Sigmoid colon (tissue), 7 donors: ENCODE results near the gene CACNG1. TPM values are rescaled to one million over a fixed set of nuclear protein-coding genes. Genes with fewer than 3 reads are reported as not detected.
"Not testable (repeated sequence)": the region's sequence is repeated elsewhere in the genome, so short reads cannot be mapped to it uniquely, and the experiment has no call there.

Experiments
- DNase-seq: peaks from one replicate; pipeline ENCODE4 v3.0.0-alpha.2; 2019
- H3K27ac ChIP-seq, 4 donors: fragments of 200-600 bp; sonication (generic); one replicate each; pipeline ENCODE4 v1.5.1; 2016 to 2019; ENCODE audit warnings: mild to moderate bottlenecking in 1 of 4
- H3K27me3 ChIP-seq, 3 donors: fragments of 200-600 bp; sonication (generic); one replicate each; pipeline ENCODE4 v1.5.1; 2019; ENCODE audit warnings: mild to moderate bottlenecking in 1 of 3
- H3K36me3 ChIP-seq, 4 donors: fragments of 200-600 bp; sonication (generic); one replicate each; pipeline ENCODE4 v1.5.1; 2016 to 2019
- H3K4me1 ChIP-seq, 4 donors: fragments of 200-600 bp; sonication (generic); one replicate each; pipeline ENCODE4 v1.5.1; 2017 to 2019
- H3K4me3 ChIP-seq, 4 donors: fragments of 200-600 bp; sonication (generic); one replicate each; pipeline ENCODE4 v1.5.1; 2017 to 2019; ENCODE audit warnings: mild to moderate bottlenecking in 2 of 4, moderate library complexity in 1 of 4
- H3K9me3 ChIP-seq, 4 donors: fragments of 200-600 bp in 3 of 4; sonication (generic) in 3 of 4; one replicate each; pipeline versions ENCODE4 v1.5.1 to v1.6.1; 2013 to 2019
- CTCF ChIP-seq, 4 experiments: fragments of 450-650 bp in 3 of 4; fragments of 200-600 bp in 1 of 4; IDR thresholded peaks; one replicate each; pipeline ENCODE4 v1.5.1; 2016 to 2019; ENCODE audit warnings: antibody characterized with exemption in 4 of 4, mild to moderate bottlenecking in 3 of 4, moderate library complexity in 2 of 4
- EP300 ChIP-seq, 4 donors: sonication (generic); formaldehyde crosslinking; IDR thresholded peaks; one replicate each; pipeline ENCODE4 v1.6.1; 2017; ENCODE audit warnings: antibody characterized with exemption in 4 of 4
- POLR2A ChIP-seq, 2 donors: fragments of 450-650 bp; IDR thresholded peaks; one replicate each; pipeline ENCODE4 v1.6.1; 2016; ENCODE audit warnings: antibody characterized with exemption in 2 of 2, mild to moderate bottlenecking in 2 of 2, moderate library complexity in 2 of 2
- POLR2AphosphoS5 ChIP-seq, 4 donors: sonication (generic); formaldehyde crosslinking; IDR thresholded peaks; one replicate each; pipeline ENCODE4 v1.6.1; 2017; ENCODE audit warnings: antibody characterized with exemption in 4 of 4
- WGBS, 2 donors: extraction: QIAGEN DNeasy Blood & Tissue Kit; methylation state at CpG; one replicate each; pipeline ENCODE4 v1.1.7; 2013; 5-methylcytosine and 5-hydroxymethylcytosine counted together
- intact Hi-C: fragments of 100-400 bp; cut with DNase I; formaldehyde crosslinking; loops from one replicate; pipeline ENCODE4 v1.15.1; 2023
- polyA plus RNA-seq, 3 donors: library from polyadenylated mRNA; stranded (reverse); fragments of 200-250 nt; gene quantifications; one replicate each; pipeline ENCODE4 v1.2.3, GENCODE V29; 2013
- total RNA-seq, 4 donors: library from RNA; depleted of rRNA; stranded (reverse); fragments of >200 nt; gene quantifications; one replicate each; pipeline ENCODE4 v1.1.0, GENCODE V29; 2016
- donor health status: healthy with polysubstance abuse.
- donor health status: Bipolar disorder and iron deficiency.
- donor health status: healthy.

Gene CACNG1
- total and polyA plus RNA-seq, 7 donors: not detected

GRCh38 chr17:67040652-67041051 is 3.7 kb upstream of the CACNG1 start:
- Histone ChIP-seq H3K27me3 (no peaks in the 10 kb centered on the region), H3K4me1 (no peaks in the 10 kb centered on the region), H3K36me3 (no peaks in the 10 kb centered on the region), H3K4me3 (no peak overlapping the region), H3K27ac (no peak overlapping the region), H3K9me3 (no peaks in the 10 kb centered on the region)
- no peak for DNase-seq
- intact Hi-C loops: no loop called here
- 86 to 94% methylated on average over 6 of the region's 6 CpGs for WGBS, 2 donors
- TF ChIP-seq EP300 (IDR thresholded peaks at IDR 0.05): no peak
- TF ChIP-seq POLR2AphosphoS5 (IDR thresholded peaks at IDR 0.05): no peak
- no peak for TF ChIP-seq CTCF (IDR thresholded peaks at IDR 0.05)
- no peak for TF ChIP-seq POLR2A (IDR thresholded peaks at IDR 0.05)

GRCh38 chr17:67041119-67041518 is 3.2 kb upstream of the CACNG1 start:
- intact Hi-C loops, H3K4me3 ChIP-seq, H3K27me3 ChIP-seq, H3K36me3 ChIP-seq, DNase-seq, H3K9me3 ChIP-seq, H3K4me1 ChIP-seq, H3K27ac ChIP-seq: not testable (repeated sequence)
- 95 to 96% methylated on average over 5 of the region's 5 CpGs for WGBS, 2 donors

GRCh38 chr17:67041531-67041930 is 2.8 kb upstream of the CACNG1 start:
- WGBS, 2 donors: 84 to 91% methylated on average over 7 of the region's 7 CpGs
- Histone ChIP-seq H3K9me3 (no peaks in the 10 kb centered on the region), H3K4me3 (no peak overlapping the region), H3K27ac (no peak overlapping the region), H3K36me3 (no peaks in the 10 kb centered on the region), H3K27me3 (no peaks in the 10 kb centered on the region), H3K4me1 (no peaks in the 10 kb centered on the region)
- TF ChIP-seq EP300 (IDR thresholded peaks at IDR 0.05) (no peak), CTCF (IDR thresholded peaks at IDR 0.05) (no peak), POLR2A (IDR thresholded peaks at IDR 0.05) (no peak), POLR2AphosphoS5 (IDR thresholded peaks at IDR 0.05) (no peak)
- no peak for DNase-seq
- intact Hi-C loops: no loop called here

GRCh38 chr17:67041941-67042899 is 2.1 kb upstream of the CACNG1 start:
- H3K4me3 ChIP-seq: no peak overlapping the region
- TF ChIP-seq CTCF (IDR thresholded peaks at IDR 0.05) (no peak), POLR2A (IDR thresholded peaks at IDR 0.05) (no peak), POLR2AphosphoS5 (IDR thresholded peaks at IDR 0.05) (no peak), EP300 (IDR thresholded peaks at IDR 0.05) (no peak)
- peaks cover 0 to 1% (median 0%) of the 10 kb centered on the region in 4 donors for H3K9me3 ChIP-seq
- H3K36me3 ChIP-seq: no peaks in the 10 kb centered on the region
- no peak for DNase-seq
- 56 to 65% methylated on average over 11 of the region's 11 CpGs for WGBS, 2 donors
- H3K4me1 ChIP-seq: no peaks in the 10 kb centered on the region
- H3K27me3 ChIP-seq: no peaks in the 10 kb centered on the region
- intact Hi-C loops: no loop called here
- H3K27ac ChIP-seq: no peak overlapping the region

- no peak overlapping the region for H3K4me3 ChIP-seq
- intact Hi-C loops: no loop called here
- no peak overlapping the region for H3K27ac ChIP-seq
- no peak for TF ChIP-seq EP300 (IDR thresholded peaks at IDR 0.05)
- TF ChIP-seq POLR2AphosphoS5 (IDR thresholded peaks at IDR 0.05): no peak
- TF ChIP-seq CTCF (IDR thresholded peaks at IDR 0.05): no peak
- TF ChIP-seq POLR2A (IDR thresholded peaks at IDR 0.05): no peak
- H3K4me1 ChIP-seq: no peaks in the 10 kb centered on the region
- DNase-seq: no peak
- no peaks in the 10 kb centered on the region for H3K27me3 ChIP-seq
- H3K36me3 ChIP-seq: no peaks in the 10 kb centered on the region
- peaks cover 0 to 5% (median 4%) of the 10 kb centered on the region in 4 donors for H3K9me3 ChIP-seq
- 88 to 91% methylated on average over 12 of the region's 12 CpGs for WGBS, 2 donors
These were observed 1.1 kb upstream of the CACNG1 start for GRCh38 chr17:67043283-67043682.
